Esophagus muscularis mucosa (tissue), 4 donors: ENCODE measurements around the gene SFT2D2. TPM values are rescaled to one million over a fixed set of nuclear protein-coding genes. Genes with fewer than 3 reads are reported as not detected.
A peak's percentile ranks its signal among the peaks of the same experiment; 100 is the strongest.

Experiments
- DNase-seq: peaks from one replicate; pipeline ENCODE4 v3.0.0-alpha.2; 2017; ENCODE audit errors: extremely low spot score
- H3K27ac ChIP-seq, 4 donors: fragments of 200-600 bp; sonication (generic); replicated peaks in 1 of 4; 1 replicate in 3 of 4; 2 replicates in 1 of 4; pipeline ENCODE4 v1.5.1; 2016 to 2019; ENCODE audit warnings: mild to moderate bottlenecking in 1 of 4
- H3K27me3 ChIP-seq, 4 donors: fragments of 200-600 bp; sonication (generic); one replicate each; pipeline versions ENCODE4 v1.5.1 to v1.6.0; 2016 to 2019
- H3K36me3 ChIP-seq, 4 donors: fragments of 200-600 bp; sonication (generic); one replicate each; pipeline ENCODE4 v1.5.1; 2016 to 2019
- H3K4me1 ChIP-seq, 4 donors: fragments of 200-600 bp; sonication (generic); one replicate each; pipeline ENCODE4 v1.5.1; 2016 to 2019
- H3K4me3 ChIP-seq, 4 donors: fragments of 200-600 bp; sonication (generic); 1 replicate in 2 of 4; 2 replicates in 2 of 4; pipeline ENCODE4 v1.5.1; 2016 to 2019; ENCODE audit warnings: mild to moderate bottlenecking in 4 of 4, moderate library complexity in 1 of 4
- H3K9me3 ChIP-seq, 4 donors: fragments of 200-600 bp; sonication (generic); 1 replicate in 3 of 4; 2 replicates in 1 of 4; pipeline ENCODE4 v1.5.1; 2016 to 2019
- EP300 ChIP-seq: sonication (generic); formaldehyde crosslinking; IDR thresholded peaks from one replicate; pipeline ENCODE4 v1.6.1; 2017; ENCODE audit warnings: antibody characterized with exemption
- POLR2A ChIP-seq: fragments of 450-650 bp; IDR thresholded peaks from one replicate; pipeline ENCODE4 v1.6.1; 2017; ENCODE audit warnings: antibody characterized with exemption, moderate library complexity, mild to moderate bottlenecking, low read depth
- POLR2AphosphoS5 ChIP-seq, 2 donors: sonication (generic); formaldehyde crosslinking; IDR thresholded peaks; one replicate each; pipeline ENCODE4 v1.6.1; 2017; ENCODE audit warnings: antibody characterized with exemption in 2 of 2
- WGBS: methylation state at CpG from one replicate; pipeline ENCODE4 v1.1.5; 2018; 5-methylcytosine and 5-hydroxymethylcytosine counted together
- intact Hi-C: fragments of 100-400 bp; cut with DNase I; formaldehyde crosslinking; loops from one replicate; pipeline ENCODE4 v1.15.1; 2023
- total RNA-seq, 4 donors: library from RNA; depleted of rRNA; stranded (reverse); fragments of >200 nt; gene quantifications; one replicate each; pipeline versions ENCODE4 v1.1.0 to v1.2.1, GENCODE V29; 2016
- TF ChIP-seq, protein P1 (sequence below), 3 experiments: fragments of 200-600 bp in 2 of 3; fragments of 450-650 bp in 1 of 3; sonication (generic) in 2 of 3; IDR thresholded peaks; one replicate each; pipeline ENCODE4 v1.5.1; 2017 to 2019; ENCODE audit warnings: antibody characterized with exemption in 3 of 3, mild to moderate bottlenecking in 2 of 3, moderate library complexity in 1 of 3

SFT2D2 gene
- total RNA-seq, 4 donors from 2014 or later = 27.8 to 35.1 (median 29.9) TPM

DNA sequence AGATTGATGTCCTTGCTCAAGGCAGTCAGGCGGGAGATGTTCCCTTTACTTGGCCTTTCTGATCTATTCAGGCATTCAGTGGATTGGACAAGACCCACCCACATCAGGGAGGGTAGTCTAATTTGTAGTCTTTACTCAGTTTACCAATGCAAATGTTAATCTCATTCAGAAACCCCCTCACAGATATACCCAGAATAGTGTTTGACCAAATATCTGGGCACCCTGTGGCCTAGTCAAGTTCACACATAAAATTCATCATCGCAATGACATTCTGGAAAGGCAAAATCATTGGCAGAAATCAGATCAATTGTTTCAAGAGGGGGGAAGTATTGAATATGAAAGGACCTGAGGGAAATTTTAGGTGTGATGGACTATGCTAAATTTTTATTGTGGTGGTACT is 12.5 kb upstream of the SFT2D2 start:
- 92% methylated on average over 2 of the region's 2 CpGs for WGBS
- no peak overlapping the region for H3K27ac ChIP-seq
- TF ChIP-seq, protein P1, sequence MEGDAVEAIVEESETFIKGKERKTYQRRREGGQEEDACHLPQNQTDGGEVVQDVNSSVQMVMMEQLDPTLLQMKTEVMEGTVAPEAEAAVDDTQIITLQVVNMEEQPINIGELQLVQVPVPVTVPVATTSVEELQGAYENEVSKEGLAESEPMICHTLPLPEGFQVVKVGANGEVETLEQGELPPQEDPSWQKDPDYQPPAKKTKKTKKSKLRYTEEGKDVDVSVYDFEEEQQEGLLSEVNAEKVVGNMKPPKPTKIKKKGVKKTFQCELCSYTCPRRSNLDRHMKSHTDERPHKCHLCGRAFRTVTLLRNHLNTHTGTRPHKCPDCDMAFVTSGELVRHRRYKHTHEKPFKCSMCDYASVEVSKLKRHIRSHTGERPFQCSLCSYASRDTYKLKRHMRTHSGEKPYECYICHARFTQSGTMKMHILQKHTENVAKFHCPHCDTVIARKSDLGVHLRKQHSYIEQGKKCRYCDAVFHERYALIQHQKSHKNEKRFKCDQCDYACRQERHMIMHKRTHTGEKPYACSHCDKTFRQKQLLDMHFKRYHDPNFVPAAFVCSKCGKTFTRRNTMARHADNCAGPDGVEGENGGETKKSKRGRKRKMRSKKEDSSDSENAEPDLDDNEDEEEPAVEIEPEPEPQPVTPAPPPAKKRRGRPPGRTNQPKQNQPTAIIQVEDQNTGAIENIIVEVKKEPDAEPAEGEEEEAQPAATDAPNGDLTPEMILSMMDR (IDR thresholded peaks at IDR 0.05) = no peak
- TF ChIP-seq EP300 = no peak
- no peak for TF ChIP-seq POLR2A
- TF ChIP-seq POLR2AphosphoS5 (IDR thresholded peaks at IDR 0.05) = no peak
- no peaks in the 10 kb centered on the region for H3K36me3 ChIP-seq
- intact Hi-C loops = no loop called here
- H3K27me3 ChIP-seq = no peaks in the 10 kb centered on the region
- no peak for DNase-seq
- H3K9me3 ChIP-seq = peaks cover 0 to 22% (median 6%) of the 10 kb centered on the region in 4 donors
- H3K4me1 ChIP-seq = no peaks in the 10 kb centered on the region
- no peak overlapping the region for H3K4me3 ChIP-seq

DNA sequence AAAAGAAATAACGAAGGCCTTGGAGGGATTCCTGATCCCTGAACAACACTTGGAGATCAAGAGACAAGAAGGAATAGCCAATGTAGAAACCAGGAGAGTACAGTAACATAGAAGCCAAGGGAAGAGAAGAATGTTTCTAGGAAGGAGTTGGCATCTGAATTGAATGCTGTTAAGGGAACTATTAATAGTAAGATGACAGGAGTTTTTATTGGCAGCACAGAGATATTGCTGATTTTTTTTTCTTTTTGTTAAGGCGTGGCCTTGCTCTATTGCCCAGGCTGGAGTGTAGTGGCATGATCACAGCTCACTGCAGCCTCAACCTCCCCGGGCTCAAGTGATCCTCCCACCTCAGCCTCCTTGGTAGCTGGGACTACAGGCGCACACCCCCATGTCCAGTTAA is 9.6 kb upstream of the SFT2D2 start:
- 92% methylated on average over 4 of the region's 4 CpGs for WGBS
- TF ChIP-seq POLR2AphosphoS5 (IDR thresholded peaks at IDR 0.05) = no peak
- TF ChIP-seq POLR2A = no peak
- no peak for TF ChIP-seq EP300
- TF ChIP-seq, protein P1 (IDR thresholded peaks at IDR 0.05) = no peak
- intact Hi-C loops = no loop called here
- no peak overlapping the region for H3K4me3 ChIP-seq
- no peaks in the 10 kb centered on the region for H3K27me3 ChIP-seq
- H3K36me3 ChIP-seq = no peaks in the 10 kb centered on the region
- peaks cover 0 to 13% (median 5%) of the 10 kb centered on the region in 4 donors for H3K9me3 ChIP-seq
- H3K27ac ChIP-seq = no peak overlapping the region
- DNase-seq = no peak
- no peaks in the 10 kb centered on the region for H3K4me1 ChIP-seq

DNA sequence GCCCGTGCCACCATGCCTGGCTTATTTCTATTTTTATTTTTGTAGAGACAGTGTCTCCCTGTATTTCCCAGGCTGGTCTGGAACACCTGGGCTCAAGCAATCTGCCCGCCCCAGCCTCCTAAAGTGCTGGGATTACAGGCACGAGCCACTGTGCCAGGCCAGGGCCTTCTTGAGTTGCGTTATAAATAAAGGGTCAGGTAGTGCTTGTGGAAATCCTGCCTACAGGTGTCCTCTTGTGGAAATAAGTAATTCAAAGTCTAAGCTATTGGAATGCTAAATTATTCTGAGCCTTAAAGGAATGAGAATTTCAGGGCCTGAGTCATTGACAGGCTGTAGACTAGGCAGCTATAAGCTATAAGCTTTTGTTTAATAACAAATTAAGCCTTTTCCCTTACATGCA is 8.1 kb upstream of the SFT2D2 start:
- peak; percentile 60 for DNase-seq
- H3K4me3 ChIP-seq = no peak overlapping the region
- H3K36me3 ChIP-seq = no peaks in the 10 kb centered on the region
- intact Hi-C loops = no loop called here
- H3K9me3 ChIP-seq = peaks cover 0 to 5% (median 0%) of the 10 kb centered on the region in 4 donors
- H3K4me1 ChIP-seq = no peaks in the 10 kb centered on the region
- WGBS = 100% methylated on average over 4 of the region's 4 CpGs
- H3K27me3 ChIP-seq = no peaks in the 10 kb centered on the region
- TF ChIP-seq POLR2A (no peak), POLR2AphosphoS5 (IDR thresholded peaks at IDR 0.05) (no peak), EP300 (no peak)
- TF ChIP-seq, protein P1 (IDR thresholded peaks at IDR 0.05) = no peak
- no peak overlapping the region for H3K27ac ChIP-seq

DNA sequence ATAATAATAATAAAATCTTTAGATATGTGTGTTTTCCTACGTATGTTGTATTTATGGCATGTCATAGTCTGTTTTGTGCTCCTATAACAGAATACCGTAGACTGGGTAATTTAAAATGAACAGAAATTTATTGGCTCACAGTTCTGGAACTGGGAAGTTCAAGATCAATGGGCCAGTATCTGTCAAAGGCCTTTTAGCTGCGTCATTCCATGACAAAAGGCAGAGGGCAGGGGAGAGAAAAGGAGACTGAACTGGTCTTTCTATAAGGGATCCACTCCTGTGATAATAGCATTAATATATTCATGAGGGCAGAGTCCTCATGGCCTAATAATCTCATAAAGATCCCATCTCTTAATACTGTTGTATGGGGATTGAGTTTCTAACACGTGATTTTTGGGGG is 7.1 kb upstream of the SFT2D2 start:
- Histone ChIP-seq H3K4me3 (no peak overlapping the region), H3K36me3 (no peaks in the 10 kb centered on the region), H3K4me1 (no peaks in the 10 kb centered on the region), H3K9me3 (no peaks in the 10 kb centered on the region), H3K27ac (no peak overlapping the region), H3K27me3 (no peaks in the 10 kb centered on the region)
- TF ChIP-seq POLR2A (no peak), EP300 (no peak), POLR2AphosphoS5 (IDR thresholded peaks at IDR 0.05) (no peak)
- TF ChIP-seq, protein P1 (IDR thresholded peaks at IDR 0.05) = no peak
- DNase-seq = peak; percentile 7
- intact Hi-C loops = no loop called here
- 83% methylated on average over 4 of the region's 4 CpGs for WGBS

DNA sequence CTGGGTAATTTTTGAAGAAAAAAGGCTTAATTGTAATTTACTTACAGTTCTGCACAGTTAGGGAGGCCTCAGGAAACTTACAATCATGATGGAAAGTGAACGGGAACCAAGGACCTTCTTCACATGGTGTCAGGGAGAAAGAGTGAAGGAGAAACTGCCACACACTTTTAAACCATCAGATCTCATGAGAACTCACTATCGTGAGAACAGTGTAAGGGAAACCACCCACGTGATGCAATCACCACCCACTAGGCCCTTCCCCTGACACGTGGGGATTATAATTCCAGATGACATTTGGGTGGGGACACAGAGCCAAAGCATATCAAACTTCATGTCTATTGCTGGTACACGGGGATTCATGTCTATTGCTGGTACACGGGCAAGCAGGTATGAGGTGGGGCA is 5.3 kb upstream of the SFT2D2 start:
- intact Hi-C loops = no loop called here
- DNase-seq = peak; percentile 42
- H3K27me3 ChIP-seq = no peaks in the 10 kb centered on the region
- no peaks in the 10 kb centered on the region for H3K9me3 ChIP-seq
- peaks cover 0 to 8% (median 6%) of the 10 kb centered on the region in 4 donors for H3K4me1 ChIP-seq
- TF ChIP-seq EP300 (no peak), POLR2AphosphoS5 (IDR thresholded peaks at IDR 0.05) (no peak), POLR2A (no peak)
- TF ChIP-seq, protein P1 (IDR thresholded peaks at IDR 0.05) = no peak
- no peak overlapping the region for H3K27ac ChIP-seq
- 61% methylated on average over 4 of the region's 6 CpGs for WGBS
- H3K4me3 ChIP-seq = no peak overlapping the region
- H3K36me3 ChIP-seq = no peaks in the 10 kb centered on the region
